Prostate gland (tissue), 2 donors: ENCODE results near the gene GFI1B. TPM values are rescaled to one million over a fixed set of nuclear protein-coding genes. Genes with fewer than 3 reads are reported as not detected.

ENCODE experiments used
- DNase-seq: peaks from one replicate; pipeline ENCODE4 v3.0.0-alpha.2; 2019; ENCODE audit warnings: low spot score
- H3K27ac ChIP-seq, 2 donors: fragments of 200-600 bp; sonication (generic); 2 replicates each; pipeline ENCODE4 v1.5.1; 2017 to 2019
- H3K27me3 ChIP-seq: fragments of 200-600 bp; sonication (generic); replicated peaks from 2 replicates; pipeline ENCODE4 v1.5.1; 2019; ENCODE audit not compliant: insufficient read depth
- H3K36me3 ChIP-seq, 2 donors: fragments of 200-600 bp; sonication (generic); 1 replicate in 1 of 2; 2 replicates in 1 of 2; pipeline versions ENCODE4 v1.5.1 to v1.8.1; 2017 to 2019
- H3K4me1 ChIP-seq: fragments of 200-600 bp; sonication (generic); replicated peaks from 2 replicates; pipeline ENCODE4 v1.5.1; 2019
- H3K4me3 ChIP-seq, 2 donors: fragments of 200-600 bp; sonication (generic); 2 replicates each; pipeline ENCODE4 v1.5.1; 2017 to 2019
- H3K9me3 ChIP-seq: fragments of 200-600 bp; sonication (generic); 2 replicates; pipeline ENCODE4 v1.5.1; 2017
- CTCF ChIP-seq, 4 experiments: fragments of 200-600 bp in 2 of 4; fragments of 450-650 bp in 2 of 4; sonication (generic) in 2 of 4; IDR thresholded peaks; 1 replicate in 3 of 4; 2 replicates in 1 of 4; pipeline ENCODE4 v1.5.1; 2016 to 2019; ENCODE audit warnings: antibody characterized with exemption in 4 of 4, mild to moderate bottlenecking in 2 of 4, moderate library complexity in 2 of 4
- POLR2A ChIP-seq: fragments of 450-650 bp; IDR thresholded peaks from one replicate; pipeline ENCODE4 v1.6.1; 2016; ENCODE audit warnings: antibody characterized with exemption, mild to moderate bottlenecking
- POLR2AphosphoS5 ChIP-seq: sonication (generic); formaldehyde crosslinking; IDR thresholded peaks from one replicate; pipeline ENCODE4 v1.6.1; 2017; ENCODE audit warnings: antibody characterized with exemption
- WGBS: methylation state at CpG from one replicate; pipeline ENCODE4 v1.1.5; 2018; 5-methylcytosine and 5-hydroxymethylcytosine counted together
- intact Hi-C: fragments of 100-400 bp; cut with DNase I; formaldehyde crosslinking; loops from one replicate; pipeline ENCODE4 v1.14.2; 2022
- total RNA-seq, 2 donors: library from RNA; depleted of rRNA; stranded (reverse); fragments of >200 nt; gene quantifications; one replicate each; pipeline ENCODE4 v1.1.0, GENCODE V29; 2016

GFI1B gene
- total RNA-seq, 2 donors from 2014 or later: 0.85 TPM; not detected in 1

DNA sequence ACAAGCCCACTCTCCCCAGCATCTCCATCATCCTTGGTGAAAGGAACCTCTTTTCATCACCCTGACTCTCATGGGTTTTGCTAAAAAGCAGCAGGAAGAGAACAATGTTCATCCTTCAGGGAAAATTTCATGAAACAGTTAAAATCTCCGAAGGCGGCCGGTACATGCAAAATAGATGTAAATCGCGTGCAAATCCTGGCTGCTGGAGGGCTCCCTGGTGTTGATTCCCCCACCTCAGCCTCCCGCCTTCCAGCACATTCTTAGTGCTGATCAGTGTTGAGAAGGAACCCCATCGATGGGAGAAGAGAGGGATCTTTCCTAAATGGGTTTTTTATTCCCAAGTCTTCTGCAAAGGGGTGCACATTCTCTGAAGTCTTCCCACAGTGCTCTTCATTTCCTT lies 8.7 kb upstream of the GFI1B start:
- no peak for DNase-seq
- H3K27me3 ChIP-seq: no peaks in the 10 kb centered on the region
- H3K4me1 ChIP-seq: no peaks in the 10 kb centered on the region
- 62% methylated on average over 7 of the region's 7 CpGs for WGBS
- no peak overlapping the region for H3K4me3 ChIP-seq
- intact Hi-C loops: loop anchor here (10.0 kb wide), 1 partner anchor 165 kb away; no protein-coding TSS in a partner anchor
- no peak for TF ChIP-seq CTCF (IDR thresholded peaks at IDR 0.05)
- TF ChIP-seq POLR2AphosphoS5: no peak
- no peak for TF ChIP-seq POLR2A
- H3K9me3 ChIP-seq: no peaks in the 10 kb centered on the region
- H3K36me3 ChIP-seq: no peaks in the 10 kb centered on the region
- H3K27ac ChIP-seq: no peak overlapping the region

DNA sequence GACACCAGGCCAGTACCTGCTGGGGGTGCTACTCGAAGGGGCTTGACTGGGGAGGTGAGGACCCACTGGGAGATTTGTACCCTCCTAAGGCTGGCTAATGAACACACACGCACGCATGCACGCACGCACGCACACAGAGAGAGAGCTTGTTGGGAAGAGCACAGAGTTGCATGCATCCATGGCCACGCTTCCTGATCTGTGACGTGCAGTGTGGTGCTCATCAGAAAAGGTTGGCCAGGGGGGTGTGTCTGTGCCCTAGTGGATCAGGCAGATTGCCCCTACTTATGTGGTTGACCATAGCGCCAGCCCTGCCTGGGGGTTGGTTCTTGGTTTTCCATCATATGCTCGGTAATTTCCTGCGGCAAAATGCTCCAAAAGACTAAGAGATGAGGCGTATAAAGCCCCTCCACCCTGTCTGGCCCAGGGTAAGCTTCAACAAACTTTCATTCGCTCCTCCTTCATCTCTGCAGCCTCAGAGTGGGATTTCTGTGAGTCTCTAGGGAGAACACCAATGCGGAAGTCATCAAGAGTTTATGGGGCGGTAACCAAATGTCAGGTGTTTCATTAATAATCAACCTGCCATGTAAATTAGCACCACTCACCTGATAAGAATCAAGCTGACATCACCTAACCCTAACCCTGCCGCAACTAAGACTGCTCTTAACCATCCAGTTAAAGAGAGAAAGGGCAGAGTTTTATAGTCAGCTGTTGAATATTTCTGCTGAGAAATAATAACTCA lies 8.0 kb upstream of the GFI1B start:
- H3K27ac ChIP-seq: no peak overlapping the region
- 81% methylated on average over 16 of the region's 16 CpGs for WGBS
- no peaks in the 10 kb centered on the region for H3K27me3 ChIP-seq
- no peak for TF ChIP-seq POLR2A
- no peak for TF ChIP-seq CTCF (IDR thresholded peaks at IDR 0.05)
- TF ChIP-seq POLR2AphosphoS5: no peak
- no peak overlapping the region for H3K4me3 ChIP-seq
- no peaks in the 10 kb centered on the region for H3K4me1 ChIP-seq
- DNase-seq: no peak
- intact Hi-C loops: loop anchor here (10.0 kb wide), 1 partner anchor 166 kb away; no protein-coding TSS in a partner anchor
- H3K36me3 ChIP-seq: no peaks in the 10 kb centered on the region
- H3K9me3 ChIP-seq: no peaks in the 10 kb centered on the region

- intact Hi-C loops: loop anchor here (10.0 kb wide), 1 partner anchor 168 kb away; no protein-coding TSS in a partner anchor
- DNase-seq: no peak
- H3K9me3 ChIP-seq: no peaks in the 10 kb centered on the region
Measured at GRCh38 chr9:132973166-132973565, 5.3 kb upstream of the GFI1B start.

DNA sequence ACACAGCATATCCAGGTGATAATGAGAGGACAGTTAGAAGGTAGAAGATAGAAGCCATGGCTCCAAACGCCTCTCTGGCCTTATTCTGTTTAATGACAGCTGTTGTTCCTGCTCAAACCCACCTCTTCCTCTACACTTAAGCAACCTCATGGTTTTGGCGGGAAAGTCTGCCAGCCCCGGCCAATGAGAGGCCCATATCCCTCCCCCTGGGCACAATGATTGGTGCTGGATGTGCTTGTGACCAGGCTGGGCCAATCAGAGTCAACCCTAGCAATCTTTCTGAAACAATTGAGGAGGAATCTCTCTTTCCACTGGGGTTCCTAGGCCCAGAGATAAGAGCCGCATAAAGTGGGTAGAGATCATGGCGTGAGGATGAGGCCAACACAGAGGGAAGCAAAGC lies 4.8 kb upstream of the GFI1B start:
- no peaks in the 10 kb centered on the region for H3K4me1 ChIP-seq
- intact Hi-C loops: loop anchor here (10.0 kb wide), 1 partner anchor 169 kb away; no protein-coding TSS in a partner anchor
- no peak overlapping the region for H3K27ac ChIP-seq
- no peaks in the 10 kb centered on the region for H3K36me3 ChIP-seq
- TF ChIP-seq CTCF (IDR thresholded peaks at IDR 0.05) (no peak), POLR2AphosphoS5 (no peak), POLR2A (no peak)
- no peak overlapping the region for H3K4me3 ChIP-seq
- no peaks in the 10 kb centered on the region for H3K27me3 ChIP-seq
- WGBS: 94% methylated on average over 5 of the region's 5 CpGs
- DNase-seq: no peak
- no peaks in the 10 kb centered on the region for H3K9me3 ChIP-seq

More at GRCh38 chr9:132973166-132973565, 5.3 kb upstream of the GFI1B start:
- no peaks in the 10 kb centered on the region for H3K36me3 ChIP-seq
- WGBS: 81% methylated on average over 18 of the region's 18 CpGs
- H3K4me3 ChIP-seq: no peak overlapping the region
- no peak overlapping the region for H3K27ac ChIP-seq
- TF ChIP-seq POLR2AphosphoS5 (no peak), CTCF (IDR thresholded peaks at IDR 0.05) (no peak), POLR2A (no peak)
- H3K4me1 ChIP-seq: no peaks in the 10 kb centered on the region
- H3K27me3 ChIP-seq: no peaks in the 10 kb centered on the region

- Histone ChIP-seq H3K27me3 (peaks cover 2% of the 10 kb centered on the region), H3K4me1 (no peaks in the 10 kb centered on the region), H3K9me3 (no peaks in the 10 kb centered on the region), H3K27ac (no peak overlapping the region), H3K4me3 (no peak overlapping the region), H3K36me3 (no peaks in the 10 kb centered on the region)
- DNase-seq: no peak
- intact Hi-C loops: loop anchor here (10.0 kb wide), 1 partner anchor 171 kb away; no protein-coding TSS in a partner anchor
- no peak for TF ChIP-seq POLR2AphosphoS5
- 41% methylated on average over 6 of the region's 6 CpGs for WGBS
Measured at GRCh38 chr9:132975961-132976360, 2.5 kb upstream of the GFI1B start.
